ENCODE data around the gene SUN3.

Gene SUN3

GRCh38 chr7:47937711-47938573 lies 91.0 kb downstream of the SUN3 start:
- no peaks in the 10 kb centered on the region for H3K79me2 ChIP-seq
- H3K27ac ChIP-seq: no peak overlapping the region
- no peak overlapping the region for H3K4me3 ChIP-seq (ENCODE audit: low read depth, low read length)
- no peak for TF ChIP-seq CTCF (IDR thresholded peaks at IDR 0.05)
- no peak overlapping the region for H3K9ac ChIP-seq
- no peaks in the 10 kb centered on the region for H3K36me3 ChIP-seq (ENCODE audit: control insufficient read depth, insufficient read depth, low read length)
- H3K27me3 ChIP-seq (ENCODE audit: control insufficient read depth, insufficient read depth, low read length): no peaks in the 10 kb centered on the region
- H2AFZ ChIP-seq: no peak overlapping the region
- no peaks in the 10 kb centered on the region for H3K4me1 ChIP-seq
- no peak overlapping the region for H3K4me2 ChIP-seq (ENCODE audit: low read length)
- H3K9me3 ChIP-seq (ENCODE audit: control insufficient read depth, low read length): no peaks in the 10 kb centered on the region
